ENCODE data around the gene PTPRM. TPM values are rescaled to one million over a fixed set of nuclear protein-coding genes. Genes with fewer than 3 reads are reported as not detected.

Gene PTPRM
- total RNA-seq, 1 experiment from 2014 or later, result 6.2 TPM

GRCh38 chr18:7805096-7805495 lies 238.0 kb downstream of the PTPRM start:
- H3K56ac ChIP-seq (ENCODE audit: insufficient read length, low read depth, low read length), result no peak overlapping the region
- no peak overlapping the region for H3K9ac ChIP-seq (ENCODE audit: extremely low read depth, insufficient read length, low read length)
- no peak overlapping the region for H2BK5ac ChIP-seq (ENCODE audit: insufficient read length, low read length)
- H3K4me1 Mint-ChIP-seq, result peaks cover 11 to 13% of the 10 kb centered on the region in 2 experiments
- WGBS (ENCODE audit: extremely low coverage, insufficient read length, low lambda C conversion rate), result no CpG with 5 or more reads among the region's 2 CpGs
- no peak overlapping the region for H3K23ac ChIP-seq (ENCODE audit: insufficient read length, low read depth, low read length)
- H2BK120ac ChIP-seq (ENCODE audit: low read depth, low read length, poor library complexity, severe bottlenecking), result no peak overlapping the region
- H3K36me3 Mint-ChIP-seq (ENCODE audit: insufficient read depth in 1 of 3, low read depth in 3 of 3), result no peaks in the 10 kb centered on the region
- H4K5ac ChIP-seq (ENCODE audit: insufficient read length, low read depth, low read length), result no peak overlapping the region
- no peak overlapping the region for H3K4ac ChIP-seq (ENCODE audit: low read depth, low read length)
- no peak overlapping the region for H3K27ac Mint-ChIP-seq
- no peaks in the 10 kb centered on the region for H3K4me1 ChIP-seq (ENCODE audit: insufficient read depth, low read length)
- no peaks in the 10 kb centered on the region for H3K79me1 ChIP-seq (ENCODE audit: insufficient read depth, low read depth, low read length, poor library complexity, severe bottlenecking)
- H3K79me2 ChIP-seq (ENCODE audit: insufficient read depth, low read length), result no peaks in the 10 kb centered on the region
- H3K27ac ChIP-seq (ENCODE audit: insufficient read length, low read depth, low read length), result no peak overlapping the region
- H3T11ph ChIP-seq (ENCODE audit: low read length), result no peak overlapping the region
- no peak overlapping the region for H2BK12ac ChIP-seq (ENCODE audit: insufficient read length, low read depth, low read length)
- H4K20me1 ChIP-seq (ENCODE audit: control insufficient read depth, insufficient read depth, insufficient read length), result no peaks in the 10 kb centered on the region
- no peak overlapping the region for H2AK5ac ChIP-seq (ENCODE audit: insufficient read length, low read length)
- H3K9me3 ChIP-seq (ENCODE audit: control insufficient read depth, low read depth, low read length), result no peaks in the 10 kb centered on the region
- no peak overlapping the region for H3K18ac ChIP-seq (ENCODE audit: insufficient read length, low read depth, low read length)
- TF ChIP-seq CTCF (conservative IDR thresholded peaks at IDR 0.05), result no peak
- DNase-seq, result no peak
- H3K4me2 ChIP-seq (ENCODE audit: insufficient read depth, insufficient read length, low read length), result no peak overlapping the region
- no peak overlapping the region for H4K8ac ChIP-seq (replicated peaks; ENCODE audit: insufficient read length, low read depth, low read length)
- no peaks in the 10 kb centered on the region for H3K27me3 ChIP-seq (ENCODE audit: insufficient read depth, low read length)
- H2BK20ac ChIP-seq (ENCODE audit: low read depth, low read length, poor library complexity, severe bottlenecking), result no peak overlapping the region
- no peaks in the 10 kb centered on the region for H3K27me3 Mint-ChIP-seq (ENCODE audit: low read depth)
- H3K14ac ChIP-seq (ENCODE audit: insufficient read depth, low read length), result no peak overlapping the region
- H2BK15ac ChIP-seq (ENCODE audit: low read depth, low read length), result no peak overlapping the region
- no peak overlapping the region for H2AFZ ChIP-seq (ENCODE audit: low read length)
- H3K23me2 ChIP-seq (ENCODE audit: insufficient read length, low read depth, low read length, poor library complexity, severe bottlenecking), result no peaks in the 10 kb centered on the region
- H3K9me3 Mint-ChIP-seq, result no peaks in the 10 kb centered on the region
- no peak overlapping the region for H3K4me3 Mint-ChIP-seq
- no peak overlapping the region for H4K91ac ChIP-seq (ENCODE audit: insufficient read length, low read depth, low read length)
